ENCODE data around the gene TDO2.
"Not testable (repeated sequence)": the region's sequence is repeated elsewhere in the genome, so short reads cannot be mapped to it uniquely, and the experiment has no call there.

The TDO2 gene

GRCh38 chr4:155908187-155909139 lies 5.0 kb downstream of the TDO2 start:
- no peak overlapping the region for H3K4me2 ChIP-seq (ENCODE audit: low read length)
- no peak overlapping the region for H3K9ac ChIP-seq (ENCODE audit: low read depth, low read length)
- no peaks in the 10 kb centered on the region for H3K36me3 ChIP-seq (ENCODE audit: insufficient read depth, low read length)
- no peak overlapping the region for H3K4me3 ChIP-seq (ENCODE audit: low read length)
- H3K4me1 ChIP-seq (ENCODE audit: control insufficient read depth, insufficient read depth, low read length) = peaks cover 15% of the 10 kb centered on the region
- H3K27me3 ChIP-seq (ENCODE audit: control insufficient read depth, insufficient read depth, low read length) = peaks cover 29% of the 10 kb centered on the region
- H3K9me3 ChIP-seq (replicated peaks; ENCODE audit: low read length) = no peaks in the 10 kb centered on the region

GRCh38 chr4:155909615-155910226 lies 6.2 kb downstream of the TDO2 start:
- no peak overlapping the region for H3K9ac ChIP-seq (ENCODE audit: low read depth, low read length)
- H3K4me2 ChIP-seq (ENCODE audit: low read length) = no peak overlapping the region
- no peak overlapping the region for H3K4me3 ChIP-seq (ENCODE audit: low read length)
- H3K9me3 ChIP-seq (replicated peaks; ENCODE audit: low read length) = no peaks in the 10 kb centered on the region
- peaks cover 25% of the 10 kb centered on the region for H3K27me3 ChIP-seq (ENCODE audit: control insufficient read depth, insufficient read depth, low read length)
- H3K36me3 ChIP-seq (ENCODE audit: insufficient read depth, low read length) = no peaks in the 10 kb centered on the region
- peaks cover 15% of the 10 kb centered on the region for H3K4me1 ChIP-seq (ENCODE audit: control insufficient read depth, insufficient read depth, low read length)

GRCh38 chr4:155911905-155912304 lies 8.4 kb downstream of the TDO2 start:
- no peaks in the 10 kb centered on the region for H3K36me3 ChIP-seq (ENCODE audit: insufficient read depth, low read length)
- H3K9me3 ChIP-seq (replicated peaks; ENCODE audit: low read length) = no peaks in the 10 kb centered on the region
- H3K27me3 ChIP-seq (ENCODE audit: control insufficient read depth, insufficient read depth, low read length) = peaks cover 11% of the 10 kb centered on the region
- no peak overlapping the region for H3K9ac ChIP-seq (ENCODE audit: low read depth, low read length)
- peaks cover 5% of the 10 kb centered on the region for H3K4me1 ChIP-seq (ENCODE audit: control insufficient read depth, insufficient read depth, low read length)
- no peak overlapping the region for H3K4me3 ChIP-seq (ENCODE audit: low read length)
- no peak overlapping the region for H3K4me2 ChIP-seq (ENCODE audit: low read length)

- H3K4me1 ChIP-seq (ENCODE audit: control insufficient read depth, insufficient read depth, low read length) = no peaks in the 10 kb centered on the region
These were observed 11.3 kb downstream of the TDO2 start for GRCh38 chr4:155914782-155915181.

GRCh38 chr4:155921597-155921996 lies 18.1 kb downstream of the TDO2 start:
- Histone ChIP-seq H3K9ac (ENCODE audit: low read depth, low read length) (no peak overlapping the region), H3K4me3 (ENCODE audit: low read length) (no peak overlapping the region), H3K36me3 (ENCODE audit: insufficient read depth, low read length) (no peaks in the 10 kb centered on the region), H3K27me3 (ENCODE audit: control insufficient read depth, insufficient read depth, low read length) (no peaks in the 10 kb centered on the region), H3K4me1 (ENCODE audit: control insufficient read depth, insufficient read depth, low read length) (no peaks in the 10 kb centered on the region), H3K4me2 (ENCODE audit: low read length) (no peak overlapping the region), H3K9me3 (replicated peaks; ENCODE audit: low read length) (no peaks in the 10 kb centered on the region)

More at GRCh38 chr4:155914782-155915181, 11.3 kb downstream of the TDO2 start:
- H3K4me2 ChIP-seq (ENCODE audit: low read length) = no peak overlapping the region
- H3K9me3 ChIP-seq (replicated peaks; ENCODE audit: low read length) = no peaks in the 10 kb centered on the region
- H3K27me3 ChIP-seq (ENCODE audit: control insufficient read depth, insufficient read depth, low read length) = no peaks in the 10 kb centered on the region
- H3K36me3 ChIP-seq (ENCODE audit: insufficient read depth, low read length) = no peaks in the 10 kb centered on the region
- no peak overlapping the region for H3K4me3 ChIP-seq (ENCODE audit: low read length)
- no peak overlapping the region for H3K9ac ChIP-seq (ENCODE audit: low read depth, low read length)

- H3K9me3 ChIP-seq (replicated peaks; ENCODE audit: low read length) = no peaks in the 10 kb centered on the region
- H3K4me1 ChIP-seq (ENCODE audit: control insufficient read depth, insufficient read depth, low read length) = no peaks in the 10 kb centered on the region
- H3K9ac ChIP-seq (ENCODE audit: low read depth, low read length) = no peak overlapping the region
- no peaks in the 10 kb centered on the region for H3K36me3 ChIP-seq (ENCODE audit: insufficient read depth, low read length)
- no peak overlapping the region for H3K4me3 ChIP-seq (ENCODE audit: low read length)
- no peak overlapping the region for H3K4me2 ChIP-seq (ENCODE audit: low read length)
- H3K27me3 ChIP-seq (ENCODE audit: control insufficient read depth, insufficient read depth, low read length) = no peaks in the 10 kb centered on the region
These were observed 21.1 kb downstream of the TDO2 start for GRCh38 chr4:155924637-155925036.

GRCh38 chr4:155929833-155930232 lies 26.3 kb downstream of the TDO2 start:
- Histone ChIP-seq H3K4me1 (ENCODE audit: control insufficient read depth, insufficient read depth, low read length) (no peaks in the 10 kb centered on the region), H3K4me3 (ENCODE audit: low read length) (no peak overlapping the region), H3K9ac (ENCODE audit: low read depth, low read length) (no peak overlapping the region), H3K36me3 (ENCODE audit: insufficient read depth, low read length) (no peaks in the 10 kb centered on the region), H3K9me3 (replicated peaks; ENCODE audit: low read length) (no peaks in the 10 kb centered on the region), H3K4me2 (ENCODE audit: low read length) (no peak overlapping the region), H3K27me3 (ENCODE audit: control insufficient read depth, insufficient read depth, low read length) (no peaks in the 10 kb centered on the region)

- Histone ChIP-seq H3K4me1 (ENCODE audit: control insufficient read depth, insufficient read depth, low read length) (no peaks in the 10 kb centered on the region), H3K9ac (ENCODE audit: low read depth, low read length) (no peak overlapping the region), H3K27me3 (ENCODE audit: control insufficient read depth, insufficient read depth, low read length) (no peaks in the 10 kb centered on the region), H3K4me2 (ENCODE audit: low read length) (no peak overlapping the region), H3K36me3 (ENCODE audit: insufficient read depth, low read length) (no peaks in the 10 kb centered on the region), H3K9me3 (replicated peaks; ENCODE audit: low read length) (no peaks in the 10 kb centered on the region), H3K4me3 (ENCODE audit: low read length) (no peak overlapping the region)
These were observed 26.8 kb downstream of the TDO2 start for GRCh38 chr4:155930330-155930729.

- no peak overlapping the region for H3K4me2 ChIP-seq (ENCODE audit: low read length)
- H3K27me3 ChIP-seq (ENCODE audit: control insufficient read depth, insufficient read depth, low read length) = no peaks in the 10 kb centered on the region
- H3K36me3 ChIP-seq (ENCODE audit: insufficient read depth, low read length) = no peaks in the 10 kb centered on the region
- no peaks in the 10 kb centered on the region for H3K4me1 ChIP-seq (ENCODE audit: control insufficient read depth, insufficient read depth, low read length)
- H3K4me3 ChIP-seq (ENCODE audit: low read length) = no peak overlapping the region
- H3K9me3 ChIP-seq (replicated peaks; ENCODE audit: low read length) = no peaks in the 10 kb centered on the region
- no peak overlapping the region for H3K9ac ChIP-seq (ENCODE audit: low read depth, low read length)
These were observed 28.1 kb downstream of the TDO2 start for GRCh38 chr4:155931634-155932033.

- not testable (repeated sequence) for H3K27me3 ChIP-seq (ENCODE audit: control insufficient read depth, insufficient read depth, low read length); H3K9me3 ChIP-seq (replicated peaks; ENCODE audit: low read length); H3K4me1 ChIP-seq (ENCODE audit: control insufficient read depth, insufficient read depth, low read length); H3K36me3 ChIP-seq (ENCODE audit: insufficient read depth, low read length); H3K4me3 ChIP-seq (ENCODE audit: low read length); H3K9ac ChIP-seq (ENCODE audit: low read depth, low read length); H3K4me2 ChIP-seq (ENCODE audit: low read length)
These were observed 31.1 kb downstream of the TDO2 start for GRCh38 chr4:155934634-155935033.

- no peak overlapping the region for H3K4me3 ChIP-seq (ENCODE audit: low read length)
- no peak overlapping the region for H3K4me2 ChIP-seq (ENCODE audit: low read length)
- no peaks in the 10 kb centered on the region for H3K36me3 ChIP-seq (ENCODE audit: insufficient read depth, low read length)
- H3K4me1 ChIP-seq (ENCODE audit: control insufficient read depth, insufficient read depth, low read length) = no peaks in the 10 kb centered on the region
- no peak overlapping the region for H3K9ac ChIP-seq (ENCODE audit: low read depth, low read length)
- no peaks in the 10 kb centered on the region for H3K9me3 ChIP-seq (replicated peaks; ENCODE audit: low read length)
- no peaks in the 10 kb centered on the region for H3K27me3 ChIP-seq (ENCODE audit: control insufficient read depth, insufficient read depth, low read length)
These were observed 32.0 kb downstream of the TDO2 start for GRCh38 chr4:155935389-155935986.

Measured in skeletal muscle satellite cell (primary cell).